Measurements from ENCODE around the gene ANK3.

GRCh38 chr10:60155943-60156683 lies 233.6 kb downstream of the ANK3 start:
- no peak for TF ChIP-seq REST (IDR thresholded peaks at IDR 0.05; ENCODE audit: insufficient read depth in 1 of 2, low read depth in 2 of 2, low read length in 2 of 2)
- TF ChIP-seq POLR2AphosphoS5 (IDR thresholded peaks at IDR 0.05; ENCODE audit: low read depth, low read length) = no peak
